ENCODE results near the gene HSFX2. TPM values are rescaled to one million over a fixed set of nuclear protein-coding genes. Genes with fewer than 3 reads are reported as not detected.
"Not testable (repeated sequence)": the region's sequence is repeated elsewhere in the genome, so short reads cannot be mapped to it uniquely, and the experiment has no call there.

HSFX2 gene
- not detected in 2 replicates for total RNA-seq (2014; rRNA removed; shearing (Covaris generic))
- not detected in 2 replicates for polyA plus RNA-seq (2014; cell fraction: nucleus; rRNA removed)

GRCh38 chrX:149595214-149595613 lies at the start of gene HSFX2:
TSS of gene HSFX2 (minus strand) at chrX:149595314. CDS start at chrX:149594700, 614 bp downstream.
- DNase-seq (ENCODE audit: extremely low read depth, low read depth): not testable (repeated sequence)

GRCh38 chrX:149643496-149643895 lies 48.4 kb upstream of the HSFX2 start:
- no peak for DNase-seq (ENCODE audit: extremely low read depth, low read depth)

- DNase-seq (ENCODE audit: extremely low read depth, low read depth): no peak
Measured at GRCh38 chrX:149641835-149642234, 46.7 kb upstream of the HSFX2 start.

- no peak for DNase-seq (ENCODE audit: extremely low read depth, low read depth)
Measured at GRCh38 chrX:149641432-149641831, 46.3 kb upstream of the HSFX2 start.

GRCh38 chrX:149639568-149639967 lies 44.5 kb upstream of the HSFX2 start:
- no peak for DNase-seq (ENCODE audit: extremely low read depth, low read depth)

GRCh38 chrX:149638860-149639259 lies 43.7 kb upstream of the HSFX2 start:
- no peak for DNase-seq (ENCODE audit: extremely low read depth, low read depth)

- no peak for DNase-seq (ENCODE audit: extremely low read depth, low read depth)
Measured at GRCh38 chrX:149633511-149633910, 38.4 kb upstream of the HSFX2 start.

GRCh38 chrX:149631234-149632165 lies 36.4 kb upstream of the HSFX2 start, which contains the start of gene TMEM185A:
TSS of gene TMEM185A (minus strand) at chrX:149631792. CDS start at chrX:149631580, 212 bp downstream.
- DNase-seq (ENCODE audit: extremely low read depth, low read depth): peak; percentile 50

- DNase-seq (ENCODE audit: extremely low read depth, low read depth): peak; percentile 15
Measured at GRCh38 chrX:149630681-149631233, 35.6 kb upstream of the HSFX2 start.

- DNase-seq (ENCODE audit: extremely low read depth, low read depth): no peak
Measured at GRCh38 chrX:149629730-149630387, 34.7 kb upstream of the HSFX2 start.

GRCh38 chrX:149628768-149629167 lies 33.7 kb upstream of the HSFX2 start:
- no peak for DNase-seq (ENCODE audit: extremely low read depth, low read depth)

GRCh38 chrX:149628280-149628679 lies 33.2 kb upstream of the HSFX2 start:
- no peak for DNase-seq (ENCODE audit: extremely low read depth, low read depth)

GRCh38 chrX:149626829-149627228 lies 31.7 kb upstream of the HSFX2 start:
- DNase-seq (ENCODE audit: extremely low read depth, low read depth): not testable (repeated sequence)

- not testable (repeated sequence) for DNase-seq (ENCODE audit: extremely low read depth, low read depth)
Measured at GRCh38 chrX:149619662-149620061, 24.5 kb upstream of the HSFX2 start.

- DNase-seq (ENCODE audit: extremely low read depth, low read depth): no peak
Measured at GRCh38 chrX:149618871-149619270, 23.8 kb upstream of the HSFX2 start.

- DNase-seq (ENCODE audit: extremely low read depth, low read depth): no peak
Measured at GRCh38 chrX:149611623-149612175, 16.6 kb upstream of the HSFX2 start.

GRCh38 chrX:149610511-149610910 lies 15.4 kb upstream of the HSFX2 start:
- no peak for DNase-seq (ENCODE audit: extremely low read depth, low read depth)

- no peak for DNase-seq (ENCODE audit: extremely low read depth, low read depth)
Measured at GRCh38 chrX:149607699-149608098, 12.6 kb upstream of the HSFX2 start.

GRCh38 chrX:149605248-149605885 lies 10.3 kb upstream of the HSFX2 start:
- DNase-seq (ENCODE audit: extremely low read depth, low read depth): not testable (repeated sequence)

- DNase-seq (ENCODE audit: extremely low read depth, low read depth): not testable (repeated sequence)
Measured at GRCh38 chrX:149598603-149599002, 3.5 kb upstream of the HSFX2 start.
